Astrocyte (in vitro differentiated cells and primary cell): ENCODE data around the gene GRIN3B.

Source experiments
- EZH2 ChIP-seq: IDR thresholded peaks from 2 replicates; pipeline ENCODE4 v1.6.1; 2012; ENCODE audit warnings: mild to moderate bottlenecking, low read length, inconsistent platforms; ENCODE audit not compliant: insufficient read depth
- TF ChIP-seq, protein P1 (sequence below): IDR thresholded peaks from 2 replicates; pipeline ENCODE4 v1.5.1; 2011; ENCODE audit warnings: low read depth, mild to moderate bottlenecking, inconsistent platforms, low read length, moderate library complexity; ENCODE audit not compliant: insufficient read depth

DNA sequence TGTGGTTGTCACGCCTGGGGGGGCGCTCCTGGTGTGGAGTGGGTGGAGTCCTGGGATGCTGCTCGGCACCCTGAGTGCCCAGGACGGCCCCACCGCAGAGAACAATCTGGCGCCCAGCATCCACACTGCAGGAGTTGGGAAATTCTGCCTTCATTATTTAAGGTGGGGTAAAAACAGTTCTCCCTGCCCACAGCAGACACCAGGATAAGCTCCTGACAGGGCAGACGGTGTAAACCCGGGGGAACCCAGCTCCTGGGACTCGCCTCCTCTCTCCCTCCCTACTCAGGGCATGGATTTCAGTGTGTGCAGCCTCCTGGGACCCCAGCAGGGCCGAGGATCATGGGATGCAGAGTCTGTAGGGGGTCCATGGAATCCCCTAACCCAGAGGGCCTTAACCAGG, 23.7 kb upstream of the GRIN3B start:
- TF ChIP-seq, protein P1, sequence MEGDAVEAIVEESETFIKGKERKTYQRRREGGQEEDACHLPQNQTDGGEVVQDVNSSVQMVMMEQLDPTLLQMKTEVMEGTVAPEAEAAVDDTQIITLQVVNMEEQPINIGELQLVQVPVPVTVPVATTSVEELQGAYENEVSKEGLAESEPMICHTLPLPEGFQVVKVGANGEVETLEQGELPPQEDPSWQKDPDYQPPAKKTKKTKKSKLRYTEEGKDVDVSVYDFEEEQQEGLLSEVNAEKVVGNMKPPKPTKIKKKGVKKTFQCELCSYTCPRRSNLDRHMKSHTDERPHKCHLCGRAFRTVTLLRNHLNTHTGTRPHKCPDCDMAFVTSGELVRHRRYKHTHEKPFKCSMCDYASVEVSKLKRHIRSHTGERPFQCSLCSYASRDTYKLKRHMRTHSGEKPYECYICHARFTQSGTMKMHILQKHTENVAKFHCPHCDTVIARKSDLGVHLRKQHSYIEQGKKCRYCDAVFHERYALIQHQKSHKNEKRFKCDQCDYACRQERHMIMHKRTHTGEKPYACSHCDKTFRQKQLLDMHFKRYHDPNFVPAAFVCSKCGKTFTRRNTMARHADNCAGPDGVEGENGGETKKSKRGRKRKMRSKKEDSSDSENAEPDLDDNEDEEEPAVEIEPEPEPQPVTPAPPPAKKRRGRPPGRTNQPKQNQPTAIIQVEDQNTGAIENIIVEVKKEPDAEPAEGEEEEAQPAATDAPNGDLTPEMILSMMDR: no peak
- TF ChIP-seq EZH2: no peak
